Erythroblast (primary cell): ENCODE measurements around the gene TMEM202.
"Not testable (repeated sequence)": the region's sequence is repeated elsewhere in the genome, so short reads cannot be mapped to it uniquely, and the experiment has no call there.

Experiments
- DNase-seq, 2 experiments: peaks; one replicate each; lab custom pipeline; 2025; lab: John Stamatoyannopoulos, UW
- GATA1 ChIP-seq: IDR thresholded peaks from 2 replicates; pipeline ENCODE4 v1.6.1; 2011; ENCODE audit warnings: low read depth, mild to moderate bottlenecking, control low read depth, low read length, moderate library complexity
- POLR2A ChIP-seq: IDR thresholded peaks from 2 replicates; pipeline ENCODE4 v1.6.1; 2011; ENCODE audit warnings: mild to moderate bottlenecking, low read length

The TMEM202 gene

DNA sequence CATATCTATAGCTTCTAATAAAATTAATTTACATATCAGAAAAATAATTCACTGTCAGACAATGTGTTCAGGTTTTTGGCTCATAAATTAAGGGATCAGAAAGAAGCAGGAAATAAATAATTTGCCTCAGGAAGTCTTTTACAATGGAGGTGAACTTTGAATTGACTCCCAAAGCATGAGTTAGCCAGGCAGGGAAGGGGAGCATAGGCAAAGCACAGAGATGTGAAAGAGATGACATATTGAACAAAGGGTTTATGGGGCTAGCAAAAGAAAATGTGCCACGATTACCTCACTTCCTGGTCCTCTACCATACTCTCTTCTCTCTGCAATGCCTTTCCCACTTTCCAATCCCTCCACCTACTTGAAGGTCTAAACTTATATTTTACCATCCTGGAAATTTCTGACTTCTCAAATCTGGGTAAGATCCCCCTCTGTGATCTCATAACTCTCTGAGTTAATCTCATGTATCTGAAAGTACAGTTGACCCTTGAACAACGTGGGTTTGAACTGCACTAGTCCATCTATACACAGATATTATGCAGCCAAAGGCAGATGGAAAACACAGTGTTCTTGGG lies 18.2 kb upstream of the TMEM202 start:
- no peak for DNase-seq
- TF ChIP-seq GATA1 (no peak), POLR2A (no peak)

- TF ChIP-seq POLR2A (no peak), GATA1 (no peak)
- no peak for DNase-seq
Measured at GRCh38 chr15:72380743-72381142, 17.4 kb upstream of the TMEM202 start.

DNA sequence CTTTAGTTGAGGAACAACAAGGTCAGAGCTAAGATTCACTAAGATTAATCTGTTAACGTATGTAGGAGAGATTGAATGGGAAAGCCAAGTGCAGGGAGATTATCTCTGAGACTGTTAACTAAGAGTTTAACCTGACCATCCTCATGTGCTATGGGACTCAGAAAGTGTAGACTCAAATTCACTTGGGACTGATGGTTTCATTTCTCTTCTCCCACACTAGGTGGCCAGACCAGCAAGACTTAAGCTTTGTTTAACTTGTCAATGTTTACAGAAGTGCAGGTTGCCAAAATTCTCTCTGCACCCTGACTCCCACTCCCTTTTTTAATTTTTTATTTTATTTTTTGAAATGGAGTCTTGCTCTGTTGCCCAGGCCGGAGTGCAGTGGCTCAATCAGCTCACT lies 16.0 kb upstream of the TMEM202 start:
- no peak for DNase-seq
- TF ChIP-seq GATA1 = no peak
- TF ChIP-seq POLR2A = no peak

DNA sequence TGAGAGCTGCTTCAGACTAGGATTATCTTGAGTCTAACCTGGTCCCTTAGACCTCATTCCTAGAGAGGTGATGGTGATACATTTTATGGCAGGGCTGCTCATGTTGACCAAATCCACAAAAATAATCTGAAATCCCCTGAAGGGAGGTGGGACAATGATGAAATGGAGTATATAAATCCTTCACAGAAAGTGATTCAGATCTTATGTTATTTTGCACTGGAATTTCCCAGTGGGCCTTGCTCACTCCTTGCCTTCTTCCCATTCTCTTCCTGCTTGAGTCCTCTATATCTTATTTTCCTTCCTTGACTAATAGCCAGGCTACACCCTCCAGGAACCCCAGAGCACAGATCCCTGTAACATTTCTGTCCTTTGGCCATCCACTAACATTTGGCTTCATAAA lies 10.4 kb upstream of the TMEM202 start:
- no peak for DNase-seq
- TF ChIP-seq GATA1 (no peak), POLR2A (no peak)

DNA sequence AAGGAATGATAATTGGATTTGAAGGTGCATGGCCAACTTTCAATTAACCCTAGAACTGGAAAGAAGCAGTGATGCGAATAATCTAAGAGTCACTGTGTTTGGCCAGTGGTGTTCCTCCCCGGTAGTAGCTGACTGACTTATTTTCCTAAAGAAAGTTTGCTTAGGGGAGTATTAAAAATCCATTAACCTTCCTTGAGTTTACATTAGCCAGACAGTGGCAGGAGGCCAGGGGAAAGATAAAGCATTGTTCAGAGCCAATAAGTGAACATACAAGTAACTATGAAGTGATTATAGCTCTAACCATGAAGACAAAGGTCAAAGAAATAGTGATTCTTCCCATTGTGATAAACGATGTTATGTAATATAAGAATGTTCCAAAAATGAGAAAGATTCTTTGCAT lies 8.9 kb upstream of the TMEM202 start:
- DNase-seq = no peak
- TF ChIP-seq GATA1 = no peak
- no peak for TF ChIP-seq POLR2A

GRCh38 chr15:72396331-72396730 lies 1.8 kb upstream of the TMEM202 start:
- DNase-seq = not testable (repeated sequence)

DNA sequence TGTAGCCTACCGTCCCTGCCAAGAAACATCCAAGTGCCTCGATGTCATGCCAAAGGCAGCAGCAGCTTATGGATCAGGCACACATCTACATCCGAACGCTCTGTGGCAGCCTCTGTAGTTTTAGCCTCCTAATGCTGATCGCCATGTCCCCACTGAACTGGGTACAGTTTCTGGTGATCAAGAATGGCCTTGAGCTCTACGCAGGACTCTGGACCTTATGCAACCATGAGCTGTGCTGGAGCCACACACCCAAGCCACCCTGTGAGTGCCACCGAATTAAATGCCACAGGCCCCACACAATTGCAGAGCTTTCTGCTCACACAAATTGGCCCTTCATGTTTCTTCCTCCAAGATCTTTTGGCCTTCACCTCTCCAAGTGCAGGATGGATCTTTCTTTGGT lies 543 bp downstream of the TMEM202 start:
- DNase-seq = no peak
- TF ChIP-seq POLR2A (no peak), GATA1 (no peak)

DNA sequence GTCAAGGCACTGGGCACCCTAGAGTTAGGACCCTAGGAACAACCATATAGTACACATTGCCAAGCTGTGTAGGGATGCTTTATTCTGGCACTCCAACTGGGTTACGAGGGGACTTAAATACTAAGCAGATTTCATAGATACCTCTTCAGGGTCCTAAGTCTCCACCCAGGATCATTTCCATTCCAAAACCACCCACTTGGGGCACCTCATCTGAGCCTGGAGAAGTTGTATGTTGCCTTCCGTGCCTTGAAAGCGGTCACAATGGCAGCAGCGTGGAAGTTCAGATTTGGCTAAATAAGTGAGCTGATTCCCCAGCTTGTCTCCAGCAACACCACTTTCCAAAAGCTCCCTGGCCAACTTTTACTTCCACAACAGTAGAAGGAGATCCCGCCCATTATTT lies 4.6 kb downstream of the TMEM202 start:
- DNase-seq = no peak
- TF ChIP-seq POLR2A = no peak
- no peak for TF ChIP-seq GATA1

DNA sequence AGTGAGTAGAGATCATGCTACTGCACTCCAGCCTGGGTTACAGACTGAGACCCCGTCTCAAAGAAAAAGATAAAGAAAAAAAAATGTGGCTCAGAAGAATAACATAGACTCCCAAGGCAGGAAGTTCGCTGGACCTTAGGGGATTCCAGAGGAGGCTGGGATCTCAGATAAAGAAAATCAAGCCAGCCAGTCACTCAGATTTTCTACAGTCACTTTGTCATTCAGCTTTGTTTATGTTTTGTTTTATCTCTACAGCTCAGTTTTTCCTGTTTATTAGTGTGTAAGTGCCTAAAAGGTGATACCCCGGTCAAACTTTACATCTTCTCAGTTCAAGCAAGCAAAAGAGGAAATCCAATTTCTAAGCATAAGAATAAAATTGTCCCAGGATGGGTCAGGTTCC lies 6.3 kb downstream of the TMEM202 start:
- no peak for TF ChIP-seq POLR2A
- no peak for TF ChIP-seq GATA1

GRCh38 chr15:72404841-72405240 lies 6.7 kb downstream of the TMEM202 start:
- no peak for TF ChIP-seq POLR2A
- TF ChIP-seq GATA1 = no peak
- DNase-seq = no peak

More for the DNA sequence above, 6.3 kb downstream of the TMEM202 start:
- DNase-seq = no peak

DNA sequence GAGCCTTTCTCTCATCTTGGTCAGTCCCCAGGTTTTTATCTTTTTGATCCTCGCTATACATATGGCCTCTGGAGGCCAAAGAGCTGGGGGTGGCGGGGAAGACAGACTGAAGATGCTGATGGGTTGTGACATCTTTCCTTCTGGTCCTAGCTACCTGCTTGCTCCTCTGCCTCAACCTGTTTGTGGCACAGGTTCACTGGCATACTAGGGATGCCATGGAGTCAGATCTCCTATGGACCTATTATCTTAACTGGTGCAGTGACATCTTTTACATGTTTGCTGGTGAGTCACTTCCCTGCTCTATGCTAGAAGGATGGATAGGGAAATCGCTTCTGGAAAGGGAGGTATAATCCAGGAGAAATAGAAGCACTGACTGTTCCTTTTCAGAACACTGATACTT lies 8.8 kb downstream of the TMEM202 start:
- DNase-seq = no peak
- TF ChIP-seq POLR2A (no peak), GATA1 (no peak)

DNA sequence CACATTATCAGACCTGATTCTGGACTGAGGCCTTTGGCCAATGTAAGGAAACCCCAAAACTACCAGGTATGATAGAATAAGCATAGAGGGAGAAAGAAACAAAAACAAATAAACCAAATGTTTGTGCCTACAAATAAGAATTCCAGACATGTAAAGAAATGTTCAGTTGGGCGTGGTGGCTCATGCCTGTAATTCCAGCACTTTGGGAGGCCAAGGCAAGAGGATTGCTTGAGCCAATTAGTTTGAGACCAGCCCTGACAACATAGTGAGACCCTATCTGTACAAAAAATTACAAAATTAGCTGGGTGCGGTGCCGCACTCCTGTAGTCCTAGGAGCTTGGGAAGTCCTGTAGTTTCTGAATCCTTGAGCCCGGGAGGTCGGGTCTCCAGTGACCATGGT lies 13.0 kb downstream of the TMEM202 start:
- no peak for TF ChIP-seq GATA1
- TF ChIP-seq POLR2A = no peak
- DNase-seq = no peak

DNA sequence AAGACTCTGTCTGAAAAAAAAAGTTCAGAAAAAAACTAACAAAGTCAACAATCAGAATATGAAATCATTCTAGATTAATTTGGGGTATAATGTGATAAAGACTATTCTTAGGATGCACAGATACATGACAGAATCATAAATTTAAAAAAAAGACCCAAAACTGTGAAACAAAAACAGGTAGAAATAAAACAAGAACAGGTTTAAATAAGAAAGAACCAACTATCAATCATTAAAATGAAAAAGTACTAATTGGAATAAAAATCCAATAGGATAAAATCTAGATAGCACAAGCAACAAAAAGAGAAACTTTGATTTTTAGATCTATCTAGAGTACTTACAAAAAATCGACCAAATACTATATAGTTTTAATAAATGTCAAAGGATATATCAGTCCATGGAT lies 13.4 kb downstream of the TMEM202 start:
- TF ChIP-seq POLR2A (no peak), GATA1 (no peak)
- DNase-seq = no peak

GRCh38 chr15:72413337-72413736 lies 15.2 kb downstream of the TMEM202 start:
- not testable (repeated sequence) for DNase-seq

- no peak for DNase-seq
- TF ChIP-seq POLR2A = no peak
- no peak for TF ChIP-seq GATA1
Measured at GRCh38 chr15:72415304-72415703, 17.2 kb downstream of the TMEM202 start.

GRCh38 chr15:72419768-72420167 lies 21.7 kb downstream of the TMEM202 start:
- not testable (repeated sequence) for DNase-seq
